Measurements from ENCODE around the gene SACM1L.

Gene SACM1L

DNA sequence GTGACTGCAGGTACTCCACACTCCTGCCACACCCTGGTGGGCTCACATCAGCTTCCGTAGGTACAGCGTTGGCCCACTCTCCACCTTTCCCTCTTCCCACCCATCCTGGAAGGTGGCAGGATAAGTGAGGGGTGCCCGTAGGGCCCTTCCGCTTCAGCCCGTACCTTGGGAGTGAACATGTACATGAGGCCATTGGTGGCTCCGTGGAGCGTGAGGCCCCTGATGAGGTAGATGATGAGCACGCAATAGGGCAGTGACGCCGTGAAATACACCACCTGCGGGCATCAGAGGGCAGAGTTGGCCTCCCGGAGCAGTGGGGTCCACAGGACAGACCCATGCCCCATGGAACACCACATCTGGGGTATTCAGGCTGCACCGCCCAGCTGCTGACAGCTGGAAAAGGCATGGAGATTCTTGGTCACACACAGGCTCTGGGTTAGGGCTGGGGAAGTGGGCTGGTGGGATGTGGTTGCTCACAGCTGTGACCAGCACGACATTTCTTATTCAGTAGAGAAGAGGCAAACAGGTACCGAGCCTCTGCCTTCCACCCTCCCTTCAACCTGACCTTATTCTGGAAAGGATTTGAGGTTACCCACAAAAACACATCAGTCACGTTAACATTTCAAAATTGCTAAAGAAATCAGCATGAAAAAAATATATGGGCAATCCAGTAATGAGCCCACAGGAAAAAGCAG, 83.3 kb downstream of the SACM1L start:
- no peak for DNase-seq

GRCh38 chr3:45773072-45773471, 83.9 kb downstream of the SACM1L start:
- DNase-seq, result no peak

GRCh38 chr3:45773714-45774449, 84.7 kb downstream of the SACM1L start:
- no peak for DNase-seq

GRCh38 chr3:45774581-45775521, 85.7 kb downstream of the SACM1L start:
- DNase-seq, result no peak

- DNase-seq, result no peak
Measured at GRCh38 chr3:45775571-45776300, 86.5 kb downstream of the SACM1L start.

- no peak for DNase-seq
Measured at GRCh38 chr3:45776301-45776595, 87.1 kb downstream of the SACM1L start.

- no peak for DNase-seq
Measured at GRCh38 chr3:45776611-45777010, 87.4 kb downstream of the SACM1L start.

DNA sequence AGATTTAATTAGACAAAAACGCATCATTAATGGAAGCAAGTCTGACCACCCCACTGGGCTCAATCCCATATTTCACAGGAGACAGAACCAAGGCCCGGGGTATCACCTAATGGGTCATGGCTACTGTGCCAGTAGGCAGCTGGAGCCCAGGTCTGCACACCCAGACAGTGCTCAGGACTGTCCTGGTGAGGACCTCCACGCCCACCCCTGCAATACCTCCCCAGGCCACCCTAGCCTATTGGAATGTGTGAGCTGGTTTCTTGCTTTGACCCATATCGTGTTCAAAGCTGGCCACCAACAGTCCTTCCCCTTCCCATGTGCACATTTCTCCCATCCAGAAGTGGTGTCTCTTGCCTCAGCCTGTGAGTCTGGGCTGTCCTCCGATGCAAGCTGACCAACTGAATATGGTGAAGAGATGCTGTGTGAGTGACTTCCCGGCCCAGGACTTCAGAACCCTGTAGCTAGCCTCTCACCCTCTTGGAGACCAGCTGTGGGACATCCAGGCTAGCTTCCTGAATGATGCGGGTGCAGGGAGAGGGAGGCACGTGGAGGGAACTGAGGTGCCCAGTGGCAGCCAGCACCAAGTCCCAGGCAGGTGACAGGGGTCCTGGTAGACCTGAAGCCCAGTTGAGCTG, 88.0 kb downstream of the SACM1L start:
- DNase-seq, result no peak

- no peak for DNase-seq
Measured at GRCh38 chr3:45777746-45778386, 88.7 kb downstream of the SACM1L start.

GRCh38 chr3:45778761-45779201, 89.6 kb downstream of the SACM1L start:
- DNase-seq, result no peak

GRCh38 chr3:45779746-45780735, 90.8 kb downstream of the SACM1L start:
- DNase-seq, result no peak

DNA sequence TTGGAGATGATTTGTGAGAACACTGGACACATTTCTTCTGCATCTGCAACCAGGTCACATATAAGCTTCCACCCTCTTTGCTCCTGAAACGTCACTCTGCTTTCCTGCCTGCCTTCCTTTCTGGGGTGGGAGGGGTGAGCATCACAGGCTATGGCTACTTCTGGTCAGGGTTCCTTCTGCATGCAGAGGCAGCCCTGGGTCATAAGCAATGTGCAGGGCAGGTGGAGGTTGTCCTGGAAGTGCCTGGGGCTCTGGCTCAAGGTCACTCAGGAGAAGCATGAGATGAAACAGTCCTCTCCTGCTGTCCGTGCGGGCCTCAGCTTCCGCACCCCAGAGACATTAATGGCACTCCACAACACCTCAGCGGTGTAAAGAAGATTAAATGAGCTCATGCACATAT, 92.1 kb downstream of the SACM1L start:
- DNase-seq, result no peak

DNA sequence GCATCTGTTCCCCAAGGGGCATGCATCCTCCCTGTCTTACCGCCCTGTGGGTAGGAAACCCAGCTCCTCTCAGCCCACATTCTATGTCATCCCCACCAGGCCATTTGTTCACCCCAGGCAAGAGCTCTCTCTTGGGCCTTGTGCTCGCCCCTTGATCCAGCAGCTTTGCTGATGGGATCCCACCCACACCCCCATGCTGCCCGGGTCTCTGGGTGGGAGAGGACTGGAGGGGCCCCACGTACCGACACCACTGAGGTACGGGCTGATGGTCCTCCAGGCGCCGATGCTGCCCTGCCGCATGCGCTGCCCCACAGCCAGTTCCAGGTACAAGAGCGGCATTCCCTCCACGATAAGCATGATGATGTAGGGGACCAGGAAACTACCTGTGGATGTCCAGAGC, 92.6 kb downstream of the SACM1L start:
- DNase-seq, result no peak

- DNase-seq, result no peak
Measured at GRCh38 chr3:45782381-45782780, 93.2 kb downstream of the SACM1L start.

DNA sequence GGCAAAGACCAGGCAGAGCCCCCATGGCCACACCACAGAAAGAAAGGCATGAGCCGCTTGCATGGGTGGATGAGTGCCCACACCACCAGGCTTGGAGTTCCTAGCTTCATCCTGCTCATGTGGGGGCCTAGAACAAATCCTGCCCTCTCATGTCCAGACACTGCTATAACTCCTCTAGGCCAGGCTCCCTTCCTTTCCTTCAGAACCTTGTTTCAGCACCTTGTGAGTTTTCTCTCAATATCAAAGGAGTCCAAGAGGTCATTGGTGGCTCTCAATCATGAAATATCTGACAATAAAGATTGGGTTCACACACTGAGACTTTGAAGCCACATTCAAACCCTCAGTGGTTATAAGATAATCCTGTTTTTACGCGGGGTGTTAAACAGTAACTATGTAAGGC, 94.5 kb downstream of the SACM1L start:
- no peak for DNase-seq

GRCh38 chr3:45785605-45786150, 96.5 kb downstream of the SACM1L start:
- no peak for DNase-seq

GRCh38 chr3:45786801-45787495, 97.8 kb downstream of the SACM1L start:
- no peak for DNase-seq

DNA sequence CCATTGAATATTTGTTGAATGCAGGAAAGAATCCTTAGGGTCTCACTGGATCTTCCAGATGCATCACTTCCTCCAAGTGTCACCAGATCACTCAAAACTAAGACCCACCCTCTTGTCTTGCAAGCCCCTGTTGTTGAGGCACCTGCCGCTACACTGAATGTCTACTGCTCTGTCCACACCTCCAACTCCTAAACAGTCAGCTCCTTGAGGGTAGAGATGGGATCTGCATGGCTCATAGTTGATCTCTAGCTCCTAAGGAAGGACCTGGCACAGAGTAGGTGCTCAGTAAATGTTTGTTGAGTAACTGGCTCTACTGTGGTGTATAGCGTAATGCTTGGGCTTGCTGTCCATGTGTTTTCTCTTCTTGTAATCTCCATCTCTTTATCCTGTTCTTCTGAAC, 98.4 kb downstream of the SACM1L start:
- no peak for DNase-seq

- DNase-seq, result no peak
Measured at GRCh38 chr3:45789235-45789812, 100.1 kb downstream of the SACM1L start.
